ENCODE data around the gene TBCK. TPM values are rescaled to one million over a fixed set of nuclear protein-coding genes. Genes with fewer than 3 reads are reported as not detected.
"Not testable (repeated sequence)": the region's sequence is repeated elsewhere in the genome, so short reads cannot be mapped to it uniquely, and the experiment has no call there.

TBCK gene
- total RNA-seq, 1 donor from 2014 or later: 28.2 TPM

GRCh38 chr4:106136777-106137331 is 179.2 kb downstream of the TBCK start:
- H3K4me1 Mint-ChIP-seq (ENCODE audit: low read depth): no peaks in the 10 kb centered on the region
- no peak for DNase-seq (ENCODE audit: low spot score)
- H3K9me3 Mint-ChIP-seq (ENCODE audit: low read depth): peaks cover 4% of the 10 kb centered on the region
- H3K36me3 Mint-ChIP-seq (ENCODE audit: low read depth): peaks cover 9% of the 10 kb centered on the region
- no peak for TF ChIP-seq CTCF (IDR thresholded peaks at IDR 0.05)
- no peaks in the 10 kb centered on the region for H3K27me3 Mint-ChIP-seq (ENCODE audit: low read depth)
- no peak overlapping the region for H3K27ac Mint-ChIP-seq (ENCODE audit: unreplicated experiment)
- H3K4me3 Mint-ChIP-seq (ENCODE audit: unreplicated experiment): no peak overlapping the region

GRCh38 chr4:106132045-106132444 is 184.0 kb downstream of the TBCK start:
- no peak for DNase-seq (ENCODE audit: low spot score)
- no peak for TF ChIP-seq CTCF (IDR thresholded peaks at IDR 0.05)

GRCh38 chr4:106126062-106126461 is 189.9 kb downstream of the TBCK start:
- Mint-ChIP-seq H3K4me1 (ENCODE audit: low read depth) (no peaks in the 10 kb centered on the region), H3K27ac (ENCODE audit: unreplicated experiment) (no peak overlapping the region), H3K27me3 (ENCODE audit: low read depth) (no peaks in the 10 kb centered on the region), H3K4me3 (ENCODE audit: unreplicated experiment) (no peak overlapping the region), H3K9me3 (ENCODE audit: low read depth) (peaks cover 3% of the 10 kb centered on the region), H3K36me3 (ENCODE audit: low read depth) (peaks cover 3% of the 10 kb centered on the region)
- no peak for TF ChIP-seq CTCF (IDR thresholded peaks at IDR 0.05)
- no peak for DNase-seq (ENCODE audit: low spot score)

More at GRCh38 chr4:106132045-106132444, 184.0 kb downstream of the TBCK start:
- H3K4me3 Mint-ChIP-seq (ENCODE audit: unreplicated experiment): no peak overlapping the region
- H3K4me1 Mint-ChIP-seq (ENCODE audit: low read depth): no peaks in the 10 kb centered on the region
- H3K27me3 Mint-ChIP-seq (ENCODE audit: low read depth): no peaks in the 10 kb centered on the region
- no peak overlapping the region for H3K27ac Mint-ChIP-seq (ENCODE audit: unreplicated experiment)
- peaks cover 13% of the 10 kb centered on the region for H3K36me3 Mint-ChIP-seq (ENCODE audit: low read depth)
- H3K9me3 Mint-ChIP-seq (ENCODE audit: low read depth): peaks cover 7% of the 10 kb centered on the region

GRCh38 chr4:106119949-106120555 is 196.0 kb downstream of the TBCK start:
- not testable (repeated sequence) for H3K27me3 Mint-ChIP-seq (ENCODE audit: low read depth); H3K27ac Mint-ChIP-seq (ENCODE audit: unreplicated experiment); H3K36me3 Mint-ChIP-seq (ENCODE audit: low read depth); H3K9me3 Mint-ChIP-seq (ENCODE audit: low read depth); H3K4me3 Mint-ChIP-seq (ENCODE audit: unreplicated experiment); DNase-seq (ENCODE audit: low spot score)
- peaks cover 10% of the 10 kb centered on the region for H3K4me1 Mint-ChIP-seq (ENCODE audit: low read depth)

GRCh38 chr4:106116025-106116424 is 200.0 kb downstream of the TBCK start:
- TF ChIP-seq CTCF (IDR thresholded peaks at IDR 0.05): no peak
- H3K36me3 Mint-ChIP-seq (ENCODE audit: low read depth): peaks cover 30% of the 10 kb centered on the region
- H3K27me3 Mint-ChIP-seq (ENCODE audit: low read depth): no peaks in the 10 kb centered on the region
- peaks cover 21% of the 10 kb centered on the region for H3K9me3 Mint-ChIP-seq (ENCODE audit: low read depth)
- peaks cover 10% of the 10 kb centered on the region for H3K4me1 Mint-ChIP-seq (ENCODE audit: low read depth)
- no peak overlapping the region for H3K27ac Mint-ChIP-seq (ENCODE audit: unreplicated experiment)
- no peak overlapping the region for H3K4me3 Mint-ChIP-seq (ENCODE audit: unreplicated experiment)
- DNase-seq (ENCODE audit: low spot score): no peak

- TF ChIP-seq CTCF (IDR thresholded peaks at IDR 0.05): no peak
- H3K4me1 Mint-ChIP-seq (ENCODE audit: low read depth): peaks cover 3% of the 10 kb centered on the region
Measured at GRCh38 chr4:106114270-106114669, 201.7 kb downstream of the TBCK start.

GRCh38 chr4:106111778-106112469 is 204.1 kb downstream of the TBCK start:
- H3K4me3 Mint-ChIP-seq (ENCODE audit: unreplicated experiment); H3K27me3 Mint-ChIP-seq (ENCODE audit: low read depth); H3K27ac Mint-ChIP-seq (ENCODE audit: unreplicated experiment); H3K4me1 Mint-ChIP-seq (ENCODE audit: low read depth); DNase-seq (ENCODE audit: low spot score): not testable (repeated sequence)
- H3K9me3 Mint-ChIP-seq (ENCODE audit: low read depth): peaks cover 53% of the 10 kb centered on the region
- peaks cover 56% of the 10 kb centered on the region for H3K36me3 Mint-ChIP-seq (ENCODE audit: low read depth)

More at GRCh38 chr4:106114270-106114669, 201.7 kb downstream of the TBCK start:
- DNase-seq (ENCODE audit: low spot score): no peak
- Mint-ChIP-seq H3K27me3 (ENCODE audit: low read depth) (no peaks in the 10 kb centered on the region), H3K4me3 (ENCODE audit: unreplicated experiment) (no peak overlapping the region), H3K9me3 (ENCODE audit: low read depth) (peaks cover 33% of the 10 kb centered on the region), H3K36me3 (ENCODE audit: low read depth) (peaks cover 41% of the 10 kb centered on the region), H3K27ac (ENCODE audit: unreplicated experiment) (no peak overlapping the region)

All from chondrocyte (in vitro differentiated cells).